Ovary (tissue), 9 donors: ENCODE results near the gene AKAP6. TPM values are rescaled to one million over a fixed set of nuclear protein-coding genes. Genes with fewer than 3 reads are reported as not detected.
"Not testable (repeated sequence)": the region's sequence is repeated elsewhere in the genome, so short reads cannot be mapped to it uniquely, and the experiment has no call there.

Experiments
- DNase-seq, 5 donors: peaks; one replicate each; pipeline ENCODE4 v3.0.0-alpha.2; 2019 to 2020
- H3K27ac ChIP-seq, 2 donors: fragments of 200-600 bp; one replicate each; pipeline versions ENCODE4 v1.5.1 to v1.8.0; 2019 to 2022
- H3K27me3 ChIP-seq: fragments of 200-600 bp; one replicate; pipeline ENCODE4 v1.8.0; 2022
- H3K36me3 ChIP-seq: fragments of 200-600 bp; sonication (generic); one replicate; pipeline ENCODE4 v1.5.1; 2019
- H3K4me1 ChIP-seq: one replicate; pipeline ENCODE4 v1.8.1; 2013; ENCODE audit warnings: mild to moderate bottlenecking, moderate library complexity; ENCODE audit not compliant: insufficient read depth
- H3K4me3 ChIP-seq: fragments of 200-600 bp; sonication (generic); one replicate; pipeline ENCODE4 v1.5.1; 2017
- H3K9me3 ChIP-seq, 2 donors: fragments of 200-600 bp in 1 of 2; sonication (generic) in 1 of 2; one replicate each; pipeline versions ENCODE4 v1.5.1 to v1.8.1; 2013 to 2019; ENCODE audit warnings: mild to moderate bottlenecking in 1 of 2, moderate library complexity in 1 of 2
- EP300 ChIP-seq: sonication (generic); formaldehyde crosslinking; IDR thresholded peaks from one replicate; pipeline ENCODE4 v1.6.1; 2017; ENCODE audit warnings: antibody characterized with exemption
- POLR2A ChIP-seq: fragments of 450-650 bp; IDR thresholded peaks from one replicate; pipeline ENCODE4 v1.6.1; 2017; ENCODE audit warnings: antibody characterized with exemption, mild to moderate bottlenecking, moderate library complexity
- WGBS, 3 donors: extraction: QIAGEN DNeasy Blood & Tissue Kit in 1 of 3; methylation state at CpG; one replicate each; pipeline versions ENCODE4 v1.1.5 to v1.1.7; 2013 to 2017; 5-methylcytosine and 5-hydroxymethylcytosine counted together
- intact Hi-C, 4 donors: fragments of 100-400 bp; cut with DNase I; formaldehyde crosslinking; loops; one replicate each; pipeline versions ENCODE4 v1.11.0 to v1.15.1; 2022 to 2023
- polyA plus RNA-seq, 2 donors: library from polyadenylated mRNA; stranded (reverse); fragments of 200-250 nt in 1 of 2; fragments of 350-450 nt in 1 of 2; fragmentation: Illumina TruSeq in 1 of 2; extraction: RNeasy Lipid Tissue Mini Kit (QIAGEN cat#74804) in 1 of 2; gene quantifications; one replicate each; pipeline ENCODE4 v1.2.3, GENCODE V29; 2013 to 2014
- total RNA-seq, 7 donors: library from RNA; depleted of rRNA in 2 of 7; stranded (reverse); fragments of >200 nt in 2 of 7; fragmentation: NEBNext Ultra II Directional in 3 of 7; extraction: Animal tissue kit (Norgen Biotek cat#: 25700) in 3 of 7; gene quantifications; one replicate each; pipeline versions ENCODE4 v1.1.0 to v1.2.4, GENCODE V29; 2016 to 2023
- TF ChIP-seq, protein P1 (sequence below), 3 donors: fragments of 450-650 bp in 2 of 3; fragments of 200-600 bp in 1 of 3; IDR thresholded peaks; one replicate each; pipeline versions ENCODE4 v1.5.1 to v1.8.0; 2016 to 2022; ENCODE audit warnings: antibody characterized with exemption in 3 of 3, mild to moderate bottlenecking in 1 of 3
- donor health status: DM: no; HTN: no; CAD: no; lungs with moderate emphysema.
- donor health status: DM: no; HTN: no; CAD: no.
- donor health status: Bipolar disorder and iron deficiency.
- donor health status: DM: yes; HTN: yes; CAD: no.
- donor health status: DM: no; HTN: no; CAD: no.
- donor health status: DM: yes; HTN: yes; CAD: no.

The AKAP6 gene
- total and polyA plus RNA-seq, 9 donors: 2.3 to 13.1 (median 6.9) TPM

GRCh38 chr14:32453857-32454810 is 125.0 kb downstream of the AKAP6 start:
- Histone ChIP-seq H3K4me3 (no peak overlapping the region), H3K36me3 (no peaks in the 10 kb centered on the region), H3K4me1 (peaks cover 1% of the 10 kb centered on the region), H3K27ac (no peak overlapping the region), H3K9me3 (no peaks in the 10 kb centered on the region), H3K27me3 (no peaks in the 10 kb centered on the region)
- WGBS, 3 donors: 75 to 93% (median 86%) methylated on average over 9 of the region's 9 CpGs
- intact Hi-C loops: no loop called here
- TF ChIP-seq POLR2A (no peak), EP300 (no peak)
- no peak for DNase-seq

- Histone ChIP-seq H3K4me3 (no peak overlapping the region), H3K27me3 (no peaks in the 10 kb centered on the region), H3K27ac (no peak overlapping the region), H3K36me3 (no peaks in the 10 kb centered on the region), H3K4me1 (peaks cover 1% of the 10 kb centered on the region), H3K9me3 (no peaks in the 10 kb centered on the region)
- intact Hi-C loops: no loop called here
- DNase-seq: no peak
- WGBS, 3 donors: 21 to 23% (median 23%) methylated on average over 5 of the region's 5 CpGs
- no peak for TF ChIP-seq POLR2A
- no peak for TF ChIP-seq EP300
- TF ChIP-seq, protein P1, sequence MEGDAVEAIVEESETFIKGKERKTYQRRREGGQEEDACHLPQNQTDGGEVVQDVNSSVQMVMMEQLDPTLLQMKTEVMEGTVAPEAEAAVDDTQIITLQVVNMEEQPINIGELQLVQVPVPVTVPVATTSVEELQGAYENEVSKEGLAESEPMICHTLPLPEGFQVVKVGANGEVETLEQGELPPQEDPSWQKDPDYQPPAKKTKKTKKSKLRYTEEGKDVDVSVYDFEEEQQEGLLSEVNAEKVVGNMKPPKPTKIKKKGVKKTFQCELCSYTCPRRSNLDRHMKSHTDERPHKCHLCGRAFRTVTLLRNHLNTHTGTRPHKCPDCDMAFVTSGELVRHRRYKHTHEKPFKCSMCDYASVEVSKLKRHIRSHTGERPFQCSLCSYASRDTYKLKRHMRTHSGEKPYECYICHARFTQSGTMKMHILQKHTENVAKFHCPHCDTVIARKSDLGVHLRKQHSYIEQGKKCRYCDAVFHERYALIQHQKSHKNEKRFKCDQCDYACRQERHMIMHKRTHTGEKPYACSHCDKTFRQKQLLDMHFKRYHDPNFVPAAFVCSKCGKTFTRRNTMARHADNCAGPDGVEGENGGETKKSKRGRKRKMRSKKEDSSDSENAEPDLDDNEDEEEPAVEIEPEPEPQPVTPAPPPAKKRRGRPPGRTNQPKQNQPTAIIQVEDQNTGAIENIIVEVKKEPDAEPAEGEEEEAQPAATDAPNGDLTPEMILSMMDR (IDR thresholded peaks at IDR 0.05): no peak
Observed at GRCh38 chr14:32457213-32457920, 128.3 kb downstream of the AKAP6 start.

DNA sequence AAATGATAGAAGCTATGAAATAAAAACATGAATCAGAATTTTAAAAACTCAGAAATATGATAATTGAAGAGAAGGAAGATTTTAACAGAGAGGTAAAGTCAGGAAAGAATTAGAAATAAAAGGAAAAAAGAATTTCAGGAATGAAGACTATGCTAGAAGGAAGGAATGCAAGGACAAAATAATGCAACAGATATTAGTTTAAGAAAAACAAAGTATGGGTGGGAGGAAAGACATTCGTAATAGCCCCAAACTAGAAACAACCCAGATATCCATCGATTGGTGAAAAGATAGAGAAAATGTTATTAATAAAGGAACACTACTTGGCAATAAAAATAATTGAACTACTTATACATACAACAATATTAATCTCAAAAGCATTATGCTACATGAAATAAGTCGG is 129.6 kb downstream of the AKAP6 start:
- WGBS, 3 donors: 22 to 37% (median 30%) methylated on average over 3 of the region's 3 CpGs
- no peak for DNase-seq
- Histone ChIP-seq H3K36me3 (no peaks in the 10 kb centered on the region), H3K4me1 (peaks cover 1% of the 10 kb centered on the region), H3K9me3 (no peaks in the 10 kb centered on the region), H3K4me3 (no peak overlapping the region), H3K27ac (no peak overlapping the region), H3K27me3 (no peaks in the 10 kb centered on the region)
- TF ChIP-seq, protein P1 (IDR thresholded peaks at IDR 0.05): no peak
- TF ChIP-seq EP300: no peak
- TF ChIP-seq POLR2A: no peak
- intact Hi-C loops: no loop called here

- no peak for DNase-seq
- intact Hi-C loops: loop anchor here in 3 of 4 donors (10.0 kb wide), 1 partner anchor 205 kb away; no protein-coding TSS in a partner anchor
- WGBS, 3 donors: 84 to 90% (median 87%) methylated on average over 4 of the region's 4 CpGs
- Histone ChIP-seq H3K36me3 (no peaks in the 10 kb centered on the region), H3K4me1 (no peaks in the 10 kb centered on the region), H3K27ac (no peak overlapping the region), H3K9me3 (no peaks in the 10 kb centered on the region), H3K4me3 (no peak overlapping the region), H3K27me3 (no peaks in the 10 kb centered on the region)
- TF ChIP-seq POLR2A (no peak), EP300 (no peak)
- TF ChIP-seq, protein P1 (IDR thresholded peaks at IDR 0.05): no peak
Observed at GRCh38 chr14:32460267-32460666, 131.2 kb downstream of the AKAP6 start.

- not testable (repeated sequence) for H3K36me3 ChIP-seq, H3K4me1 ChIP-seq, H3K4me3 ChIP-seq, DNase-seq, H3K27me3 ChIP-seq, H3K27ac ChIP-seq, H3K9me3 ChIP-seq
- WGBS, 3 donors: 91 to 95% (median 94%) methylated on average over 4 of the region's 4 CpGs
- intact Hi-C loops: loop anchor here in 3 of 4 donors (10.0 kb wide), 1 partner anchor 208 kb away; no protein-coding TSS in a partner anchor
Observed at GRCh38 chr14:32462553-32462952, 133.5 kb downstream of the AKAP6 start.
